Stimulated activated CD4-positive, alpha-beta T cell treated with anti-CD3 and anti-CD28 coated beads, Interleukin-15, amount 100 ng/mL, for 24 hours (primary cell): ENCODE results near the gene ZDHHC8.
"Not testable (repeated sequence)": the region's sequence is repeated elsewhere in the genome, so short reads cannot be mapped to it uniquely, and the experiment has no call there.

Source experiments
- DNase-seq: peaks from one replicate; pipeline ENCODE4 v3.0.0-alpha.2; 2020

The ZDHHC8 gene

DNA sequence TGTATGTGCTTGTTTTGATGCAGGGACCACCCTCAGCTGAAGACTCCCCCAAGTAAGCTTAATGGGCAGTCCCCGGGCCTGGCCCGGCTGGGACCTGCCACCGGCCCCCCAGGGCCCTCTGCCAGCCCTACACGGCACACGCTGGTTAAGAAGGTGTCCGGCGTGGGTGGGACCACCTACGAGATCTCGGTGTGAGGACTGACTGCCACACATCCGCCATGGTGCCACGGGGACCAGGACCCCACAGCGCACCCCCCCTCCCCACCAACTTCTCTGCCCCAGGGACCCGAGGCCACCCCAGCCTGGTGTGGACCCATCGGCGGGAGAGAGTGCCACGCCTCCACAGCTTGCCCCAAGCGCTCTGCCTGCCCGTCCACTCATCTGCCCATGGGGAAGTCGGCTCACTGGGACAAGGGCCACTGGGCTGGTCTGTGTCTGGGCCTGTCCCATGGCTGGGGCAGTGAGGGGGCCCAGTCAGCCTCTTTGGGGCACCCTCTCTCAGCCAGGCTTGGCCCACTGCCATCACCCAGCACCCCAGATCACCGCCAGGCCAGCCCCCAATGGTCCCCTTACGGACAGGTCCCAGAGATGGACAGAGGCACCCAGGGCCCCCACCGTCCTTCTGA, 13.7 kb downstream of the ZDHHC8 start:
- no peak for DNase-seq

DNA sequence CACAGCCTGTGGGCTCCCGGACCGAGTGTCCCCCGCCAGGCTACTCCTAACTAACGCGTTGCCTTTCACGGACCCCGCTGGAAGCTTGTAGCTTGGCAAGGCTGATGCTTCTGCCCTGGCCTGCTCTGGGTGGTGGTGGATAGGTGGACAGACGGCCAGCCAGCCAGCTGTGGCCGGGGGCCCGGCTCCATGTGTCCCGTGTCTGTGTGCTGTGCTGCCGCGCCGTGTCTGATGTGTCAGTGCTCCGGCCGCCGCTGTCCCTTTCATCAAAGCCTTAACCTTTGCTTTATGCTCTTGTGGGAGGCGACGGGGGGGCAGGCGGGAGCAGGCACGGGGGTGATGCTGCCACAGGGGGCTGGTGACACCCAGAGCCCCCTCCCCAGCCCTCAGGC, 14.2 kb downstream of the ZDHHC8 start:
- no peak for DNase-seq

GRCh38 chr22:20146777-20147176, 15.2 kb downstream of the ZDHHC8 start:
- no peak for DNase-seq

- DNase-seq: no peak
Observed at GRCh38 chr22:20147237-20147988, 15.8 kb downstream of the ZDHHC8 start.

DNA sequence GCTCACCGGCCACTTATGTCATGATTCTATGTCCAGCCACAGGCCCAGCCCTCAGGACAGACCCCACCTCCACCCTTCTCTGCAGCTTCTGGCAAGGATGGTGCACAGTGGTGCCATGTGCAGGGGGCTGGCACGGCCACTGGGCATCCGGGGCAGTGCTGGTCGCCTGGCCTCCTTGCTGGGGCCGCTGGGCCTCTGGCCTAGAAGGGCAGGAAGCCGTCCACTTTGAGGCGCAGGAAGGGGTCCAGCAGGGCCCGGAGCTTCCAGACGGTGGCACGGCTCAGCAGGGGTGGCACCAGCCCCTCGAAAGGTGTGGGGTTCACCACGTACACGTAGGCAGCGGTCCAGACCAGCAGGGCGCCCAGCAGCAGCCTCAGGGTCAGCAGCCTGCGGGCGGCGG, 16.8 kb downstream of the ZDHHC8 start:
- DNase-seq: no peak

DNA sequence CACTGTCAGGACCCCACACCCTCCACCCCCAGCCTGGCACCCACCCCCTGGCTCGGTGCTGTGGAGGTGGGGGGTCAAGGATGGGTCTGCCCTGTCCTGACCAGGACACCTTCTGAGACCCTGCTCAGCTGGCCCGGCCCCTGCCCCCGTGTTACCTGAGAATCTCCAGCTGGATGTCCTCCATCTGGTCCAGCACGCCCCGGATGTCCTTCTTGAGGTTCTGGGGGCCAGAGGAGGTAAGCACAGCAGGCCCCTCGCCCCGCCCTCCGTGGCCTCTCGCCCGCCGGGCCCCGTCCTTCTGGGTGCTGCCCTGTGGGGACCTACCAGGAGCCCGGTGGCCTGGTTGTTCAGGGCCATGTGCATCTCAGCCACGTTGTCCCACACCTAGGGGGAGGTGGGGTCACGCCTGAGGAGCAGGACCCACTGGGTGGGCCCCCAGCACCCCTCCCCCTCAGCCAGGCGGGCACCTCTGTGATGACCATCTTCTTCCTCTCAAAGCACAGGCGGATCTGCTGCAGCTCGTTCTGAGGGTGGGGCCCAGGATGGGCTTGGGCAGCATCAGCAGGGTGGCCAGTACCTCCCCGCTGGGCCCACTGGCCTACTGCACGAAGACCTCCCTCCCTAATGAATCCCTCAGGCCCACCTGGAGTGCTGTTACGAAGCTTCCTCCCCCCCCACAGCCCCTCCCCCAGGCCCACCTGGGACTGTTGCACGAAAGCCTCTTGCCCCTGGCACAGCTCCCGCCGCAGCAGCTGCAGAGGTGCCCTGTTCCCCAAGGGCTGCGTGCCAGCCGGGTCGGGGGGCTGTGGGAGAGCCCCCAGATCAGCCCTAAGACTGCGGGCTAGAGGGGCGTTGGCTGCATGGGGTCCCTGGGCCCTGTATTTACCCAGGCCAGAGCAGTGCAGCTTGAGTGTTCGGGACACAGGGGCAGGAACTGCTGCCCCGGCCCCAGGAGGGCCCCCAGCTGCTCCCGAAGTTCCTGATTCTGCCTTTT, 17.9 kb downstream of the ZDHHC8 start:
- no peak for DNase-seq

- DNase-seq: no peak
Observed at GRCh38 chr22:20150381-20151275, 19.0 kb downstream of the ZDHHC8 start, which contains the start of gene CCDC188. Gene CCDC188 (minus strand): TSS chr22:20151055. CDS start chr22:20150986, 69 bp downstream.

DNA sequence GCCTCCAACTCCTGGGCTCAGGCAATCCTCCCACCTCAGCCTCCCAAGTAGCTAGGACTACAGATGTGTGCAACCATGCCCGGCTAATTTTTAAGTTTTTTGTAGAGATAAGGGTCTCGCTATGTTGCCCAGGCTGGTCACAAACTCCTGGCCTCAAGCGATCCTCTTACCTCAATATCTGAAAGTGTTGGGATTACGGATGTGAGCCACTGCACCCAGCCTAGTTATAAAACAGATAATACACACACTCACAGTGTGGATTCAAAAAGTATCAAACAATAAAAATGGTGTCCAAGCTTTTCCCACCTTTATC, 19.6 kb downstream of the ZDHHC8 start:
- no peak for DNase-seq

GRCh38 chr22:20152464-20152890, 20.9 kb downstream of the ZDHHC8 start:
- DNase-seq: no peak

DNA sequence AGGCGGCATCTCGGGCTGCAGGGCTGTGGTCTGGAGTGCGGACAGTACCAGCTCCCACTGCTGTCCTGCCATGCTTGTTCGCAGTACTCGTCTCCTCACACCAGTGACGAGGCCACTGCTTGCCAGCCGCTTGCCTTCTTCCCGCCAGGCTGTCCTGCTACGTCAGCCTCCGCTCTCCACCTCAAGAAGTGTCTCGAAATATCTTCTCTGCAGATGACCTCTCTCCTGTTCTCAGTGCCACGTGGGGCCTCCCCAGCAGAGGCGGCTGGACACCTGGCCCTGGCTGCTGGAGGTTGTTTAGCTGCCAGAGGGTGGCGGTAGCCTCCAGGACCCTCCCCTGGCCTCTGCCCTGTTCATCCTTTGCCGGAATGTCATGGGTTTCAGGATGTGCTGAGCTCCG, 22.3 kb downstream of the ZDHHC8 start:
- no peak for DNase-seq

- no peak for DNase-seq
Observed at GRCh38 chr22:20154602-20155187, 23.1 kb downstream of the ZDHHC8 start.

GRCh38 chr22:20155330-20156041, 23.9 kb downstream of the ZDHHC8 start:
- no peak for DNase-seq

DNA sequence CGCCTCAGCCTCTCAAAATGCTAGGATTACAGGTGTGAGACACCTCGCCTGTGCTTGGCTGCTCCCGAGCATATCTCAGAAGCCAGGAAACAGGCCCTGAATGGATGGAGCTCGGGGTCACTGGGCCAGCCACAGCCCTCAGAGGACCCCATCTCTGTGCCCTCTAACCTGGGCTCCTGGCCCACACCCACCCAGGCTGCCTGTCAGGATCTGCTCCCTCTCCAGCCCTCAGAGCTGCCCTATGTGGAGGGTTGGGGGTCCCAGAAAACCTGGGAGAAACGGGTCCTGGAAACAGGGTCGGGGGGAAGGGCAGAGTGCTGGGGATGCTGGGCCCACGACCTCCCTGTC, 24.4 kb downstream of the ZDHHC8 start:
- no peak for DNase-seq

DNA sequence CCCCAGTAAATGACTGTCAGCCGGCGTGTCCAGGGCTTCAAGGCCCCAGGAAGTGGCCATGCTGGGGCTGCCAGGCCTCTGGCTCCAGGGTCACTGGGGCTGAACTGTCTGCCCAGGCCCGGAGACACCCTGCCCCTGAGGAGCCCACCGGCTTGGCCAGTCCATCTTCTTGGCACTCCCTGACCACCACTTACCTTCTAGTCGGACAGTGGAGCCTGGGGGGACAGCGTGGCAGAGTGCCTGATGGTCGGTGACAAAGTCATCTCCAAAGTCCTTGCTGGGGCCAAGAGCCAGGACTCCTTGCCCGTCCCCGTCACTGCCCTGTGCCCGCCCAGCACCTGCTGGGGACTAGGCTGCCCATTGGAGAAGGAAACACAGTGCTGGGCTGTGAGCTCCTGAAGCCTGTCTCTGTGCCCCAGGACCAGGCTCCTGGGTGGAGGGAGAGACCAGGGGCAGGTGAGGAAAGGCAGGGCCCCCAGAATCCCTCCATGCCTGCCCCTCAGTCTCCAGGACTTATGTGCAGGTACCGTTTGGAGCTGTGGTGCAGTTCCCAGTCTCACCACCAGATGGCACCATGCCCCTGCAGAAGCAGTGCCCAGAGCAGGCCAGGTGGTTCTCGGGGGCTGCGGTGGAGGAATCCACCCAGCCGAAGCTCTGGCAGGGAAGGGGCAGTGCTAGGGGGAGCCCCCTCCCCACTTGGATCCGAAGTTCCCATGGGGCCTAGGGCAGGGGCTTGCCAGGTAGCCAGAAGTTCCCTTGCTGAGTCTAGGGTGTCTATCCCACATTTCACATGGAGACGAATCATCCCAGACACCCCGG, 25.2 kb downstream of the ZDHHC8 start:
- DNase-seq: peak; percentile 90

DNA sequence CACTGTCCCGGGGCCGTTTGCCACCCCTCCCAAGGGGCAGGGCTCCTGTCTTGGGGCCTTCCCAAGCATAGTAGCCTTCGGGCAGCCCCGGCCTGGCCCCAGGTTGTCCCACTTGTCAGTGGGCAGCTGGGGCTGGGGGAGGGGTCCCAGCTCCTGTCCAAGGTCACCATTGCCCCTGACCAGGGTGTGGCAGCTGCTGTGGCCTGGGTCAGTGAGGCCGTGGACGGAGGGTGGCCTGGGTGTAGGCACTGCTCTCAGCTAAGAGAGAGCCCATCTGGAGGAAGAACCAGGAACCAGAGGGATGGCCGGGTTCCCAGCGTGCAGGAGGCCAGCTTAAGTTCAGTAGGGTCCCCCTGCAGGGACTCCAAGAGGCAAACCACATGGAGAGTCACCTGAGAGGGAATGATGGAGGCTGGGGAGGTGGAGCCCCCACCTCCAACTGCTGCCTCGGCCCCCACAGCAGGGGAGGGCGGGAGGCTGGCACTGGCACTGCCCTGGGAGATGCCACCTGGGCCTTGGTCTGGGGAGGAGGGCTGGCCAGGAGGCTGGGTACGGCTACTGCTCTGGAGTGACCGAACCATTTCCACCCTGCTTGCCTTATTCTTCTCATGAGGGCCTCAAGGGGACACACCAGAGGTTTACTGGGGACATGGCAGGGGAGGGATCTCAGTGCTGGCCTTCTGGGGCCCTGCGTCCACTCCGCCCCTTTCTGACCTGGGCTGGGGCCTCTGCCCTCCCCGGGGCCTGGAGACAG, 26.0 kb downstream of the ZDHHC8 start:
- no peak for DNase-seq

GRCh38 chr22:20158391-20159036, 26.9 kb downstream of the ZDHHC8 start:
- DNase-seq: no peak

DNA sequence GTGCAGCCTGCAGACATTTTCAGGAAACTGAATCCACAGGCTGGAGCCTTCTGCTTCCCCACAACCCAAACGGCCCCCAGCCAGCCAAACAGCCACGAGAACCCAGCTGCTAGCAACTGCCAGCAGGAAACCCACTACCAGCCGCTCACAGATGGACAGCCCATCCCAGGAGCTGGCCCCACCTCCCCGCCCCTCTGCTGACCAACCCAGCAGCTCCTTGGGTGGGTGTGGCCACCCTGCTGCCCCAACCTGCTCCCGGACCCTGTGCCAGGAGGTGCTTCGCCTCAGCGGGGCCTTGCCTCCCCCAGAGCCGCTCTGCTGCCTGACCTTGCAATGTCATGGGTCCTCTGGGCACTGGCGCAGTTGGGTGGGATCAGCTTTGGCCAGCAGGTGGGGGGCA, 27.5 kb downstream of the ZDHHC8 start:
- DNase-seq: no peak

- DNase-seq: not testable (repeated sequence)
Observed at GRCh38 chr22:20159531-20159930, 27.9 kb downstream of the ZDHHC8 start.

GRCh38 chr22:20160041-20160440, 28.4 kb downstream of the ZDHHC8 start:
- DNase-seq: no peak
